Activated naive CD4-positive, alpha-beta T cell (primary cell): ENCODE measurements around the gene TAF10.
A peak's percentile ranks its signal among the peaks of the same experiment; 100 is the strongest.

Source experiments
- DNase-seq, 4 experiments: peaks; one replicate each; lab custom pipeline; 2025; lab: John Stamatoyannopoulos, UW

TAF10 gene

GRCh38 chr11:6625156-6625831, 13.3 kb upstream of the TAF10 start:
- DNase-seq: no peak

GRCh38 chr11:6623391-6624363, 11.7 kb upstream of the TAF10 start:
- no peak for DNase-seq

DNA sequence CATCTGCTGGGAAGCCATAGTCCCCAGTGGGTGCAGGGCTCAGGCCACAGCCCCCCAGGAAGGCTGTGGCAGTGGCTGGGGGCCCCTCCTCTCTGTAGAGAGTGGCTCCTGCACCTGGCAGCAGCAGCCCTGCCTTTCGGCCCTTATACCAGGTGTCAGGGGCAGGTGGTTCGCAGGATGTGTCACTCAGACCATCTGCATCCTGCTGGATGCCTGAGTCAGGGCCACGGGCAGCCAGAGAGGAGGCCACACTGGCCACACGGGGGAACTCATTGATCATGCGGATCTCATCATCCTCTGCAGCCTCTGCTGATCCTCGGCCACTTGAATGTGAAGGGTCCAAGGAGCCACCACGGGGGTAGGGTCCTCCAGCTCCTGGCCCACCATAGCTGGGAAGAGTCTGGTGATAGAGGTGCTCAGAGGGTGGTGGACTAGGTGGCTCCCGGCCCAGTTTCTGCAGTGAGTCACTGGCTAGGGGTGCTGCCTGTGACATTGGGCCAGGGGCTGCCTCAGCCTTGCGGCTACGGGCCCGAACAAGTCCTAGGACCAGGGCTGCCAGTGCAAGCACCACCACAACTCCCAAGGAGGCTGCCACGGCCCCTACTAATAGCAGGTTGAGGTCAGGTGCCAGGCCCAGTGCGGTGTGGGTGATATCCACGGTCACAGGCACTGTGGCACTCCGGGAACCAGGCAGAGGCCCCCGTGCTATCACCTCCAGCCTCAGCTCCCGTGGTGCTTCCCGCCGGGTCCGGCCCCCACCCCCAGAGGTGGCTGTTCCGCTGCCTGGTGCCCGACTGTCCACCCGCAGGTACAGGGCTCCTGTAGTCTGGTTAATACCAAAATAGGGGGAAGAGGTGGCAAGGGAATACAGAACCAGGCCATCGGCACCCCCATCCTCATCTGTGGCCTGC, 10.5 kb upstream of the TAF10 start:
- no peak for DNase-seq

GRCh38 chr11:6621711-6622211, 9.7 kb upstream of the TAF10 start:
- no peak for DNase-seq

- DNase-seq: no peak
Measured at GRCh38 chr11:6620636-6621035, 8.6 kb upstream of the TAF10 start.

DNA sequence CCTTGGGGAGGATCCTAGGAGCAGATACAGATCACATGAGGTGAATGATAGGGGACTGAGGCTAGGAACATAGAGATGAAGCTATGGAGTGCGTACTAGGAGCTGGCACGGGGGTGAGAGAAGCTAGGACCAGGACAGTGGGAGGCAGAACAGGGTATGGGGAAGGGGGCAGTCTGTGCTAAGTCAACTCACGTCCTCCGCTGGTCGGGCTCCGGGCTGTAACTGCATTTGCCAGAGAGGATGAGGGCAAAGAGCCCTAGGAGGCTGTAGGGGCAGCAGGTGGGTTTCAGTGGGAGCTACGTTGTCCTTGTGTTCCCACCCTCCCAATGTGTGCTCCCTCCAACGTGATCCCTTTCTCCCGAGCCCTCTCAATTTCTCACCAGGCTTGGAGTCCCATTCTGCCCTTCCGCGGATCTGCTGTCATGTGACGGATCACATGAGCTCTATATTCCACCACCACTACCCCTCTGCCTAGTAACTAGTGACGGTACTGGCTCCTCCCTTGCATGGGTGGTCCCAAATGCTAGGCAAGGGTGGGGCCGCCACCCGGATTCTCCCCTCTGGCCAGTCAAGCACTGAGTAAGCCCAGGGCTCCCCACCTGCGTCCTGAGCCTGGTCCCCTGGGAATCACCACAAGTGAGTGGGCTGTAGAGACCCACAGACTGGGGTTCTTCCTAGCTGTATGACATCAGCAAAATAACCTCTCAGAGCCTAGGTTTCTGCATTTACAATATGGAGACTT, 7.2 kb upstream of the TAF10 start, which contains the start of gene TPP1:
Gene TPP1 (minus strand): TSS at position 419 of the 742 bp plus-strand sequence. CDS start 22 bp downstream, at position 397.
- peak; percentile 52 to 78 (median 66) for DNase-seq

DNA sequence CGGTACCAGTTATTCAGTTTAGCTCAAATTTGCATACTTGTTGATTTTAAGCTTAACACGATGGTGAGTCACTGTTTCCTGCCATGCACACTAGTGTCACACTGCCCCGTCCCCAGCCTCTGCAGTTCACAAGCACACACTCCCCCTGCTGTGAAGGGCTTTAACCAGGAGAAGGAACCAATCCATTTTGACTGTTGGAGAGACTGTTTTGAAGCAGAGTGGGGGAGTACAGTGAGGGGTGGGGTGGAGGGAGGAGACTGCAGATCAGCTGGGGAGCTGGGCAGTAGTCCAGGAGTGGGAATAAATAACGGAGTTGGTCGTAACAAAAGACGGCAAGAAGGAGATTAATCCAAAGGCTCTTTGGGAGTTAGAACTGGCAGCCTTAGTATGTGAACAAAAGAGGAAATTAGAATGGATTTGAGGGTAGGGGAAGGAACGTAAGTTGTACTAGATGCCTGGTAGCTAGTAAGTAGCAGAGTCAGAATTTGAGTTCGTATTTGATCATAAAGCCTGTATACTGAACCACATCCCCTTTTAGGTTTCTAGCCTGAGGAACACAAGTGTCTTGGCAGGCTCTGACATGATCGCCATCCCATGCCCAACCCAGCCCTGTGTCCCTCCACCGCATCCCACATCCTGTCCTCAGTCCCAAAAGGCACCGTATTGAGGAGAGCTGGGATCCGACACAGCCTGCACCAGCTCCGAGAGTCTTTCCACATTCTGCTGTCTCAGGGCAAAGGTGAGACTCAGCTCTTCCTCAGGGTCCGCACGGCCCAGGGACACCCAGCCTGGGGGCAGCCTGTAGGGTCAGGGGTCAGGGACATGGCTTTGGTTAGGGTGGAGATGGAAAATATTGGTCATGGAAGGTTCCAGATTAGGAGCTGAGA, 6.3 kb upstream of the TAF10 start:
- peak in 3 of 4 experiments; percentile 7 to 40 (median 10) for DNase-seq

GRCh38 chr11:6617315-6617781, 5.3 kb upstream of the TAF10 start:
- no peak for DNase-seq

DNA sequence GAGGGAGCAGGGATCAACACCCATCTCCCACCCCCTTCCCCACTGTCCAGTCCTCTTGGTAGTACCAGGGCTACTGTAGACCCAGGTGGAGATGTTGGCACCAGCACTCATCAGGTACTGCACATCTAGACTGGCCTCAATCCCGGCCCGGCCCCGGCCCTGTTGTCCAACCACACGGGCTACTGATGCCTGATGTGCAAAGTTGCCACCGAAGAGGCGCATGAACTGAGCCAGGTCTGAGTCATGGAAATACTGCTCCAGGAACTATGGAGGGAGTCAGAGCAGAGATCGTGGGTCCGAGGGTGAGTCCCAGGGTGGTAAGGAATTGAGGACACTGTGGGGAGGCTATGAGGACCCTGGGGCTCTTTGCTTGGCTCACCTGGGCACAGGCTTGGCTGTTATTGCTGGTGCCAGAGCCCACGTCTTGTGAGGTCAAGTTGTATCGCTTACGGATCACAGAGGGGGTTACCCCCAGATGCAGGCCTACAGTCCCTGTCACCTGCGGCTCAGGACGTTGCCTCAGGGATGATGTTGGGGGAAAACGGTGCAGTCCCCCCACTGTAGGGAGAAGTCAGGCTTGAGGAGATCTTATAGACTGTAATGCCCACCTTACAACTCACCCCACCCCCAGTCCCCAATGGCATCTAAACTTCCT, 4.7 kb upstream of the TAF10 start:
- DNase-seq: no peak

GRCh38 chr11:6615882-6616585, 4.0 kb upstream of the TAF10 start:
- DNase-seq: no peak

DNA sequence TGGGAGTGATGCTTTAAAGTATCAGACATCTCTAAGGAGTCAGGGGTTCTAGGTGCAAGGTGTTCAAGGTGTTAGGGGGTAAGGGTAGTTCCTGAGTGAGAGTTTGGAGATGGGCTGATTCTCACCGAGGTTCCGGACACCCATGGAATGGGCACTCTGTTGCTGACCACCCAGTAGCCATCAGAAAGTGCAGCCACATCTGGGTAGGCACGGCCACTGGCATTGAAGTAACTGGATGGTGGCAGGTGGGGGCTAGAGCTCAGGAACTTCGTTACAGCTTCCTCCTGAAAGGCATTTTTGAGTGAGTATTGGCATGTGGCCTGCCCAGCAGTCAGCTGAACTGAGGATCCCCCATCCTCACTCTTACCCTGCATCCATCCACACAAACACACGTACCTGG, 3.0 kb upstream of the TAF10 start:
- DNase-seq: no peak

DNA sequence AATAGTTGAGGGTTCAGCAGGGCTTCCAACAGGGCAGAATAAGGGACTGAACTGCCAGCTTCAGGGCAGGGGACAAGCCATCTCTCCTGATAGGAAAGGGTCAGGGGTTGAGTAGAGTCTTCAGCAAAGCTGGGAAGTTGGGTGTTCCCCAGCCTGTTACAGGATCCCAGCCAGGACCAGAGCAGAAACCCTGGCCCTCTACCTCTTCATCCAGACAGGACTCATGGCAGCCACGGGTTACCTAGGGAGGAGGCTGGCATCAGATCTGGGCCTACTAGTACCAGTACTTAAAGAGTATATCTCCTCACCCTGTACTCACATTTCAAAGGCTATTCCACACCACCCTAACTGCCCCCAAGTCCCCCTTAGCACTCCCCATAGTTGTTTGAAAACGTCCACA, 2.4 kb upstream of the TAF10 start:
- DNase-seq: no peak

- DNase-seq: no peak
Measured at GRCh38 chr11:6613496-6613895, 1.5 kb upstream of the TAF10 start.

- DNase-seq: no peak
Measured at GRCh38 chr11:6611963-6612212, 128 bp downstream of the TAF10 start.

- peak in 1 of 4 experiments; percentile 24 for DNase-seq
Measured at GRCh38 chr11:6611092-6611962, 689 bp downstream of the TAF10 start.

DNA sequence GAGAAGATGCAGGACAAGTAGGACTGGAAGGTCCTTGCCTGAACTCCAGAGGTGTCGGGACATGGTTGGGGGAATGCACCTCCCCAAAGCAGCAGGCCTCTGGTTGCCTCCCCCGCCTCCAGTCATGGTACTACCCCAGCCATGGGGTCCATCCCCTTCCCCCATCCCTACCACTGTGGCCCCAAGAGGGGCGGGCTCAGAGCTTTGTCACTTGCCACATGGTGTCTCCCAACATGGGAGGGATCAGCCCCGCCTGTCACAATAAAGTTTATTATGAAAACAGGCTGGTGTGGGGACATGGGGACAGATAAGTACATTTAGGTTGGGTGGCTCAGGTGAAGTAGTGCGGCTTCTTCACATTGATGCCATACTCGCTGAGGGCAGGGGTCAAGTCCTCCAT, 1.4 kb downstream of the TAF10 start:
- DNase-seq: no peak

GRCh38 chr11:6609502-6610015, 2.5 kb downstream of the TAF10 start:
- DNase-seq: no peak
